PC-9 (cell line): ENCODE data around the gene ZFPM1.

Experiments
- EZH2 ChIP-seq: fragments of 200-600 bp; sonication (generic); IDR thresholded peaks from 2 replicates; pipeline ENCODE4 v1.8.0; 2017; ENCODE audit warnings: antibody characterized with exemption, low read depth
- TF ChIP-seq, protein P1 (sequence below): fragments of 200-600 bp; sonication (generic); conservative IDR thresholded peaks from 2 replicates; pipeline ENCODE4 v1.6.1; 2017; ENCODE audit warnings: mixed run types, antibody characterized with exemption, mild to moderate bottlenecking, moderate library complexity

- TF ChIP-seq EZH2: no peak
- TF ChIP-seq, protein P1, sequence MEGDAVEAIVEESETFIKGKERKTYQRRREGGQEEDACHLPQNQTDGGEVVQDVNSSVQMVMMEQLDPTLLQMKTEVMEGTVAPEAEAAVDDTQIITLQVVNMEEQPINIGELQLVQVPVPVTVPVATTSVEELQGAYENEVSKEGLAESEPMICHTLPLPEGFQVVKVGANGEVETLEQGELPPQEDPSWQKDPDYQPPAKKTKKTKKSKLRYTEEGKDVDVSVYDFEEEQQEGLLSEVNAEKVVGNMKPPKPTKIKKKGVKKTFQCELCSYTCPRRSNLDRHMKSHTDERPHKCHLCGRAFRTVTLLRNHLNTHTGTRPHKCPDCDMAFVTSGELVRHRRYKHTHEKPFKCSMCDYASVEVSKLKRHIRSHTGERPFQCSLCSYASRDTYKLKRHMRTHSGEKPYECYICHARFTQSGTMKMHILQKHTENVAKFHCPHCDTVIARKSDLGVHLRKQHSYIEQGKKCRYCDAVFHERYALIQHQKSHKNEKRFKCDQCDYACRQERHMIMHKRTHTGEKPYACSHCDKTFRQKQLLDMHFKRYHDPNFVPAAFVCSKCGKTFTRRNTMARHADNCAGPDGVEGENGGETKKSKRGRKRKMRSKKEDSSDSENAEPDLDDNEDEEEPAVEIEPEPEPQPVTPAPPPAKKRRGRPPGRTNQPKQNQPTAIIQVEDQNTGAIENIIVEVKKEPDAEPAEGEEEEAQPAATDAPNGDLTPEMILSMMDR: no peak
These were observed 14.8 kb upstream of the ZFPM1 start for GRCh38 chr16:88438084-88438870.
